ENCODE results near the gene TRNP1.
"Not testable (repeated sequence)": the region's sequence is repeated elsewhere in the genome, so short reads cannot be mapped to it uniquely, and the experiment has no call there.

Gene TRNP1

DNA sequence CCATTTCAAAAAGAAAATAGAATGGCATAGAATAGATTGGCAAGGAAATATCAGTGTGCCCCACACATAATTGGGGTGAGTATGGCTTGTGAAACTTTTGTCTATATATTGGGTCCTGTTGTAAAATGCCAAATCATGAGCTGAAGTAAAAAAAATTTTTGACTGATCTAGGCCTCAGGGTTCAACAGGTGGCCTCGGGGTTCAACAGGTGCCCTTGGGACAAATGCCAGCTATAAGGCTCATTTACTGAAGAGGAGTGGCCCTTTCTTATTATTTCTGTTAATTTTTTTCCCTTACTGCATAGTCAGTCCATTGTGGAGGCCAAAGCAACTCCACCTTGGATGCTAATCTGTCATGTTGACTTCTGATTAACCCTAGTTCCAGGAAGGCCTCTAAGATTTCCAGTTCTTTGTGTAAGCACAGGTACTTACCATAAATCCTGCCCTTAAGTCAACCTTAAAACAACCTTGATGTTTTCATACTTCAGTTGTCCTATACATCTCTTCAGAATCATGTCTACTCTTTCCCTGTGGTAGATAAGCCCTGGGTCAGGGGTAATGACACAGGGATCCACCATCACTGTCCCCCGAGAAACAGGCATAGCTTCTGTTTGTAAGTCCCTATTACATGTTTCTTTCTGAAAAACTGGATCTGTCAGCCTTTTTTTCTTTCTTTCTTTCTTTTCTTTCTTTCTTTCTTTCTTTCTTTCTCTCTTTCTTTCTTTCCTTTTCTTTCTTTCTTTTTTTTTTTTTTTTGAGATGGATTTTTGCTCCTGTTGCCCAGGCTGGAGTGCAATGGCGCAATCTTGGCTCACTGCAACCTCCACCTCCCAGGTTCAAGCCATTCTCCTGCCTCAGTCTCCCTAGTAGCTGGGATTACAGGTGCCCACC, 16.6 kb upstream of the TRNP1 start:
- no peak for DNase-seq

DNA sequence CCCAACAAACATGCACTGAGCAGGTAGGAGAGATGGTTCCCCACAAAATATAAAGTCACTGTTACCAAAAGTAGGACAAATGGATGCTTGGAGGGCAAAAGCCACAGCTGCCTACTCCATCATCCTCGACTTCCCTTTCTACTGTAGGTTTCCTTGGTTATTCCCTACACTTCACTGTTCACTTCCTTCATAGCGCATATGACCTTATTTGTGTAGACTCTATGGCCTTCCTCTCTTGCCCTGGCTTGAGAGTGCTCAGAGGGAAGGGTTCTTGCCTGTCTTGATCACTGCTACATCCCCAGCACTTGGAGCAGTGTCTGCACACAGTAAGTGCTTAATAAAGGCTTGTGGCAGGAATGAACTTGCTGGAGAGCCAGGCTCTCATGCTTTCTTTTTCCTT, 14.6 kb upstream of the TRNP1 start:
- DNase-seq: no peak

DNA sequence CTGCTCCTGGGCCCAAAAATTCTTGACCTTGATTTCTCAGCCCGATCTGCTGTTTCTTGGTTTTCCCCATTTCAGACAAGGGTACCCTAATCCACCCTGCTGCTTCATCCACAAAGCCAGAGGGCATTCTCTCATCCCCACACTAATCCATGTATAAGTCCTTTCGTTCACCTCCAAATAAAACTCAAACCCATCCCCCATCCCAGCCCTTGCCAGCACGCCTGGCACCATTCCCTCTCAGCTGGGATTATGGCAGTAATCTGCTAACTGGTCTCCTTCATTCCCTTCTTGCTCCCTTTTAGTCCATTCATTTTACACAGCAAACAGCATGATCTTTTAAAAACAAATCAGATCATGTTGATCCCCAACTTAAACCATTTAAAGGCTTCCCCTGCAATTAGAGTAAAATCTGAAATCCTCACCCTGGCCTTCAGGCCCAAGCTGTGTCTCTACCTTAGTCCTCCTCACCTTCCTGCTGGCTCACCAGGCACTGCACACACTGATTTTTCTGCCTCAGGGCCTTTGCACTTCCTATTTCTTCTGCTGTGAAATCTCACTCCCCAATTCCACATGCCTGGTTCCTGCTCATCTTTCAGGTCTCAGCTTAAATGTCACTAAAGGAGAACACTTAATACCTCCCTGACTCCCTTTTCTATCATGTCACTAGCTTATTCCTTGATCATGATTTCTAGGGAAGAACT, 12.2 kb upstream of the TRNP1 start:
- no peak for DNase-seq

DNA sequence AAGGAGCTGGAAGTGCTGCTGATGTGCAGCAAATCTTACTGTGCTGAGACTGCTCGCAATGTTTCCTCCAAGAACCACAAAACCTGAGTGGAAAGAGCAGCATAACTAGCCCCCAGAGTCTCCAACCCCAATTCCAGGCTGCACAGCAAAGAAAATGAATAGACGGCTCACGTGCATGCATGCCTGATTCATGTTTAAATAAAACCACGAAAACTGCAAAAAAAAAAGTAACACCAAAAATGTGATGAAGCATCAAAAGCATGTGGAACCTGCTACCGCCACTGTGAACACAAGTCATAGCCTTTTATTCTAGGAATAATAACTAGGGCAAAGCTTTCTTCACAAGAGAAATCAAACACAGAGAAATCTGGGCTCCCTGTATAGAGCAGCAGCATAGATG, 9.6 kb upstream of the TRNP1 start:
- DNase-seq: no peak

DNA sequence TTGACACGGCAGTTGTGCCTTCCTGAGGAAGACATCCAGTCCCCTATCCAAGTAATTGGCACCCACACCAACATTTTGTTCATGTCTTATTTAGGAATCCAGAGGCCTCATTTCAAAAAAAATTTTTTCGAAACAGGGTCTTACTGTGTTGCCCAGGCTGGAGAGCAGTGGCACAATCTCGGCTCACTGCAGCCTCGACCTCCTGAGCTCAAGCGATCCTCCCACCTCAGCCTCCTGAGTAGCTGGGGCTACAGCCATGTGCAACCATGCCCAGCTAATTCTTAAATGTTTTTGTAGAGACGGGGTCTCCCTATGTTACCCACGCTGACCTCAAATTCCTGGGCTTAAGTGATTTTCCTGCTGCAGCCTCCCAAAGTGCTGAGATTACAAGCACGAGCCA, 9.2 kb upstream of the TRNP1 start:
- DNase-seq: no peak

DNA sequence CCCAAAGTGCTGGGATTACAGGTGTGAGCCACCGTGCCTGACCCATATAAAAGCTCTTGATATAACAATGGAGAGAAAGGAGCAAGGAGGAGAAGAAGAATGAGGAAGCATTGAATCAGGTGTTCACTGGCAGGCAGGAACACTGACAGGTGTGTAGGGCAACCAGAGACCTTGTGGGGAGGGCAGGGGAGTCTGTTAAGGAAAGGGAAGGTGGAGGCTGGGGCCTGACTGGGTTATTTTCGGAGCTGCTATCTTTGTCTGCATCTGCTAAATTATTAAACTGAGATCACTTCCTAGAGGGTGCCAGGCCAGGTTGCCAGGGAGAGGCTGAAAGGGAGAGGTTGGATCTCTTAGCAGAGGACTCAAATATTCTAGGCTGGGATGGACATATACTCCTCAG, 6.8 kb upstream of the TRNP1 start:
- DNase-seq: no peak

DNA sequence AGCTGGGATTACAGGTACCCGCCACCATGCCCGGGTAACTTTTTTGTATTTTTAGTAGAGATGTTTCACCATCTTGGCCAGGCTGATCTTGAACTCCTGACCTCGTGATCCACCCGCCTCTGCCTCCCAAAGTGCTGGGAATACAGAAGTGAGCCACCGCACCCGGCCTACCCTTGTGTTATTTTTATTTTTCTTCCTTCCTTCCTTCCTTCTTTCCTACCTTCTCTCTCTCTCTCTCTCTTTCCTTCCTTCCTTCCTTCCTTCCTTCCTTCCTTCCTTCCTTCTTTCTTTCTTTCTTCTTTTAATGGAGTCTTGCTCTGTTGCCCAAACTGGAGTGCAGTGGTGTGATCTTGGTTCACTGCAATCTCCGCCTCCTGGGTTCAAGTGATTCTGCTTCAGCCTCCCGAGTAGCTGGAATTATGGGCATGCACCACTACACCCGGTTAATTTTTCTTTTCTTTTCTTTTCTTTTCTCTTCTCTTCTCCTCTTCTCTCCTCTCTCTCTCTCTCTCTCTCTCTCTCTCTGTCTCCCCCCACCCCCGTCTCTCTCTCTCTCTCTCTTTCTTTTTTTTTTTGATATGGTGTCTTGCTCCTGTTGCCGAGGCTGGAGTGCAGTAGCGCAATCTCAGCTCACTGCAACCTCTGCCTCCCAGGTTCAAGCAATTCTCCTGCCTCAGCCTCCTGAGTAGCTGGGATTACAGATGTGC, 3.9 kb upstream of the TRNP1 start:
- not testable (repeated sequence) for DNase-seq

DNA sequence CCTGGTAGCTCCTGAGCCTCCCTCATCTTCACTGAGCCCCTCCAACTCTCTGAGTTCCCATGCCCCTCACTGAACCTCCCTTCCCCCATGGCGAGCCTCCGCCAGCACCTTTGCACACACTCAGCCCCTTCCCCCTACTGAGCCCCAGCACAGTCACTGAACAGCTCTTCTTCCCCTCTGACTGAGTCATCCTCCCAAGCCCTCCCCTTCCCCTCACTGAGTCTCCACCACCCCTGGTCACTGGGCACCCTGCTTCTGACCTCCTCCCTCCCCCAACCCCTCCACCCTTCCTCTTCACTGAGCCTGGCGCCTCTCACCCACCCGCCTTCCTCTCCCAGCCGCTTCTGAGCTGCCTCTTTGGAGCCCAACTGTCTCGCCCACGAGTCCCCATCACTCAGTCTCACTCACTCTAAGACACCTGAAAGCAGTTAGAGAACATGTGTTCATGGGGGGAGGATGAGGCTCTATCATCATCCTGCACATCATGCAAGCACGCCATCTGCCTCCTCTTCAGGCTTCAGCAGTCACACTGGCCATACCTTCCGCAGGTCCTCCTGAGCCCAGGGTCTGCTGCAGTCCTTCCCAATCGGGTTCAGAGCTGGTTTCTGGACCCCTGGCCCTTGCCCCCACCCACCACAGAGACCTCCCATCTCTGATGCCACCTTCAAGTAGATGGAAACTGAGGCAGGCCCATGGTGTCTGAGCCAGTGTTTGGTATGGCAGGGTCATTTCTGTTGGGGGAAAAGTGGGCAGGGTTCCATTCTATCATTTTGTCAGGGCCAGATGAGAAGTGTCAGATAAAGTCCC, 2.0 kb upstream of the TRNP1 start:
- no peak for DNase-seq

DNA sequence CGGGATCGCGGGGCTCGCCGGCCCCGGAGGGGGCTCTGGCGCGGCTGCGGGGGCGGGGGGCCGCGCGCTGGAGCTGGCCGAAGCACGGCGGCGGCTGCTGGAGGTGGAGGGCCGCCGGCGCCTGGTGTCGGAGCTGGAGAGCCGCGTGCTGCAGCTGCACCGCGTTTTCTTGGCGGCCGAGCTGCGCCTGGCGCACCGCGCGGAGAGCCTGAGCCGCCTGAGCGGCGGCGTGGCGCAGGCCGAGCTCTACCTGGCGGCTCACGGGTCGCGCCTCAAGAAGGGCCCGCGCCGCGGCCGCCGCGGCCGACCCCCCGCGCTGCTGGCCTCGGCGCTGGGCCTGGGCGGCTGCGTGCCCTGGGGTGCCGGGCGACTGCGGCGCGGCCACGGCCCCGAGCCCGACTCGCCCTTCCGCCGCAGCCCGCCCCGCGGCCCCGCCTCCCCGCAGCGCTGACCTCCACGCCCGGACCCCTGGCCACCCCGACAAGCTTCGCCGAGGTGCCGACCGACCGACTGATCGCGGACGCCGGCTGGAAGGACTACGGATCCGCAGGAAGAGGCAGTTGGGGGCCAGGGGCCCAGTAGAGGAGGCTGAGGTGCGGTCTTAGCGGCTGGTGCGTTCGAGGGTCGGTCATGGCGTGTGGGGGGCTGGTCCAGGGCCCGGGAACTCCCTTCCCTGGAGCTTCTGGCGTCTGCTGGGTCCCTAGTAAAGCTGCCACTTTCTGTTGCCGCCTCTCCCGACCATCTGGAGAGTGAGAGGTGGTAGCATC, 711 bp downstream of the TRNP1 start:
- no peak for DNase-seq

DNA sequence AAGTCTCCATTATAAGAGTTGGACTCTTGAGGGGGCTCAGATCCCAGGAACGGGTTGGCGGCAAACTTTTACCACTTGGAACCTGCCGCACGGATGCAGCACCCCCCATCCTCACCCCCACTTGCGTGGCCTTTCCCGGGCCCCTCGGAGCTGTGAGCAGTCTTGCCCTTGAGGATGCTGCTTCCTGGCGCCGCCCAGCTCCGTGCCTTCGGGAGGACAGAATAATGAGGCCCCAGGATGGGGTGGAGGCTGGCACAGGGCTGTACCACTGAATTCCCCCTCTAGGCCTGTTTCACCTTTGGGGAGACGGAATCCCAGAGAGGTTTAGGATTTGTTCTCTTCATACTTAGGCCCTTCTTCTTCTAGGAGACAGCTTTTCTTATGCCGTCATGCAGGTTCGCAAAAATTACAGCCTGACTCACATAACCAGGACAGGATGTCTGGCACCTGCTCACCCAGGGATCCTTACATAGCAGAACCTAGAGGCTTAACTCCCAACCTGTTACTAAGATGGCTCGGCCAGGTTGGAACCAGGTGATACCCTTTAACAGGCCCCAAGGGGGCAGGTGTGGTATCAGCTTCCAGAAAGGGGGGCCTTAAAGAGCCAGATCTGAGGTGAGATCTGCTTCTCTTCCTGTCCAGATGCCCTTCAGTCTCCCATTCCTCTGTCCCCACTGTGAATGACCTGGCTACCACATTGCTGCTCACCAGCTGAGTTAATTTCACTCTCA, 1.5 kb downstream of the TRNP1 start:
- DNase-seq: no peak

DNA sequence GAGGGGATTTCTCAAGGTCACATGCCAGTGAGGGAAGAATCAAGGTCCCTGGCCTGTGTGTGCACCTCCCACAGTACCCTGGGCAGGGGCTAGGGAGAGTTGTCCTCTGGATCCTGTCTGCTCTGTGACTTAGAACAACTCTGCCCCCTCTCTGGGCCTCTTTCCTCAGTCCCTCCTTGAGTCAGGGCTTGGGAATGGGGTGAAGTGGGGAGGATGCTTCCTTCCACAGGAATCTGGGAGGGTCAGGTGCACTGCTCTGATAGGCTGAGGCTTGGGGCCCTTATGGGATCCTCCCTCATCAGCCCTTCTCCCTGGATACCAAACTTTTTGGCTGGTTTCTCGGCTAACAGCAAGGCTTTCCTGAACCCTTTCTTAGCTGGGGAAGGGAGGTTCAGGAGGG, 2.5 kb downstream of the TRNP1 start:
- no peak for DNase-seq

DNA sequence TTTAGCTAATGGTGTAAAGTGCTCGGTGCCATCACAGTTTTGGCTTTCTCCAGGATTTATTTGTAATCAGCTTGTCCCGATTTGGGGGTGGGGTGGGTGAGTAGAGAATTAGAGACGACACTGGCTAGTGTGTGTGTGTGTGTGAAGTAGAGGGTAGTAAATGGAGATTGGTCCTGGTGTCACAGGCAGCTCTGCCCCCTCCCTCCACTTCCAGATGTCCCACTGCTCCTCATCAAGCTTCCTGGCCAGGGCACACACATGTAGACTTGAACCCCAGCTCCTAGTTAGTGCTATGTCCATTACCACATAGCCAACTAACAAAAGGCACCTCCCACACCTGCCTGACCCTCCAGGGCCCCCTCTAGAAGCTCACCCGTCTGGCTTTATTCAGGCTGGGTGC, 3.2 kb downstream of the TRNP1 start:
- DNase-seq: no peak

DNA sequence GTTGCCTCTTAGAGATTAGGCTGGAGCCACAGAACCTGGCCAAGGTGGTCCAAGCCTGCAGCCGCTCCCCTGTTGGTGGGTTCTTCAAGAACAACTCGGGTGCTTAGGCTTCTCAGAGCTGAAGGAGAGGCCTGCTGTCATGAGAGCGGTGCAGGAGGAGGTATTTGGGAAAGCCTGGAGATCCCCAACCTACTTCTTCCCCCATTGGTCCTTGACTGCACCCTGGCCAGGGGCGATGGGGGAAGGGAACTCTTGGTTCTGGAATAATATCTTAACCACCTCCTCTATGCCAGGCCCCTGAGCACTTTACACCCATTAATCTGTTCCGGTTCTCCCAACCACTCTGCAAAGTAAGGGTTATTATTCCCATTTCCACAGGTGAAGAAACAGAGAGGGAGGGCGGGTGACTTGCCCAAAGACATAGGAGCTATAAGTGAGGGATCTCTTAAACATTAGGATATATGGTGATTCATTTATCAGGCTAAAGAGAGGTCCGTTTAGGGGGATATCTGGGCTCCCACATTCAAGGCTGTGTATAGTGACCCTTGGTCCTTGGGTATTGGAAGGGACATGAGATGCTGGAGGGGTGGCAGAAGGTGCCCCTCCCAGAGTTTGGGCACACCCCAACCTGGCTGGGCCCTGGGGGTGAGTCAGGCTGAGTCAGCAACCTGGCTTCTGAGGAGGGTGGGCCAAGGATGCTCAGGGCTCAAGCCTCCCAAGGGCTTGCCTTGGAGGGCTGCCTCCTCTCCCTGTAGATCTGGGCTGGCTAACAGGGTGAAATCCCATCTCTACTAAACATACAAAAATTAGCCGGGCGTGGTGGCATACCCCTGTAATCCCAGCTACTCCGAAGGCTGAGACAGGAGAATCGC, 5.2 kb downstream of the TRNP1 start:
- DNase-seq: no peak

DNA sequence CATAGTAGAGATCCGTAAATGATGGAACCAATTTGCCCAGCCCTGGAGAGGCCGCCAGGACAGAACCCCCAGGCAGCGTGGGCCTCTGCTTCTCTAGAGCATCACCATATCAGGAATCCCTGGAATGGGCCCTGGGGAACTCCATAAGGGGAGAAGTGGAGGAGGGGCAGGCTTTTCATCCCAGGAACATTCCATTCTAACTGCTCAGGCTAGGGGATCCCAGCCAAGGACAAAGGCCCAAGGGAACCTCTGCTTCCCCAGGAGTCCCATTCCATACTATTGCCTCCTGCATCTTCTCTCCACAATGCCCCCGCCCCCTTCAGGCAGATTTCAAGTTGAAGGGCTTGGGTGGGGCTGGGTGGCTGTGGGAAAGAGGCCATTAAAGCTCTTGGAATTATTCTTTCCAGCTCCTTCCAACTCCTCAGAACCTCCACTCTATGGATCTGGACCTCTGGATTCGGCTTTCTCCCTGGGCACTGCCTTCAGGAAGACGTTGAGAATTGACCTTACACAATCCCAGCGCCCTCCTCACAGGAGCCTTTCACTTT, 6.0 kb downstream of the TRNP1 start:
- DNase-seq: peak; percentile 10

DNA sequence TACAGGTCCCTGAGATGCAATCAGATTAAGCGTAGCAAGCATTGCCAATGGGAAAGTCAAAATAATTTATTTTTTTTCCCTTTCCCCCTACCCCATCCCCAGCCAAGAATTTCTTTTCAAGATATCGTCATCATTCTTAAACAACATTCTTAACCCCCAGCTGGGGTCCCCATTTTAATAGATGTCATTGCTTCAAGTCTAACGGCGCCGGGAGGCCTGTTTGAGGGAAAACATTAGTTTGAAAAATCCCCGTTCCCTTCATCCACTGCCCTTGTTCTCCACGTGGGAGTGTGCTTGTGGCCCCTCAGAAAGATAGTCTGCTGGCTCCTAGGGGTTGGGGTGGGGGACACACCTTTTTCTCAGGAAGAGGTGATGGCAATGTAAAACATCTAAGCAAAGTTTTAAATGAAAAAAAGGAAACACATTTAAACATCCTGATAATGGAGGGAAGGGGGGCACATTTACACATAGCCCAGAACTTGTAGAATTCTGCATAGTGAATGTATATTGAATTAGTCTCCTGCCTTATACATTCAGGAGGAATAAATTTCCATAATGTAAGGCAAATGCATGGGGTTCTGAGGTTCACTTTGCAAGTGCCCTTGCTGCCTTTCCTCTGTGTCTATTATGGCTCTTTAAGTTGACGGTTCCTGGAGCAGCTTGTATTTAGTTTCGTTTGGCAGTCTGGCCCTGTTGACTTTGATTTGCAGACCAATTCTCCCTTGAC, 6.8 kb downstream of the TRNP1 start:
- DNase-seq: no peak

DNA sequence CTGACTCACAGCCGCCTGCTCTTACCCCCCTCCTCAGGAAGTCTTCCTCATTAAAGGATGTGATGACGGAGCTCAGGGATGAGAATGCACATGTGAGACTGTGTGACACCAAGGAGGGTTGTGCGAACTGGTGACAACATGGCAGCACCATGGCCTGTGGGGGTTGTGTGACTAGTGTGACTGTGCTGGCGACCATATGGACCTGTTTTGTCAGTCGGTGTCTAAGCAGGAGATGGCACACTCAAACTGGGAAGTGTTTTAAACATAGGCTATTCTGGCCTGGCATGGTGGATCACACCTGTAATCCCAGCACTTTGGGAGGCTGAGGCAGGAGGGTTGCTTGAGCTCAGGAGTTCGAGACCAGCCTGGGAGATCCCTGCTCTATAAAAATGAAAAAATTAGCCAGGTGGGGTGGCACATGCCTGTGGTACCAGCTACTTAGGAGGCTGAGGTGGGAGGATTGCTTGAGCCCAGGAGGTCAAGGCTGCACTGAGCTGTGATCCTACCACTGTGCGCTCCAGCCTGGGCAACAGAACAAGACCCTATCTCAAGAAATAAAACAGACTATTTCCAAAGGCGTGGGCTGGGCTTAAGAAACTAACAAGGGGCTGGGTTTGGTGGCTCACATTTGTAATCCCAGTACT, 7.4 kb downstream of the TRNP1 start:
- DNase-seq: no peak

DNA sequence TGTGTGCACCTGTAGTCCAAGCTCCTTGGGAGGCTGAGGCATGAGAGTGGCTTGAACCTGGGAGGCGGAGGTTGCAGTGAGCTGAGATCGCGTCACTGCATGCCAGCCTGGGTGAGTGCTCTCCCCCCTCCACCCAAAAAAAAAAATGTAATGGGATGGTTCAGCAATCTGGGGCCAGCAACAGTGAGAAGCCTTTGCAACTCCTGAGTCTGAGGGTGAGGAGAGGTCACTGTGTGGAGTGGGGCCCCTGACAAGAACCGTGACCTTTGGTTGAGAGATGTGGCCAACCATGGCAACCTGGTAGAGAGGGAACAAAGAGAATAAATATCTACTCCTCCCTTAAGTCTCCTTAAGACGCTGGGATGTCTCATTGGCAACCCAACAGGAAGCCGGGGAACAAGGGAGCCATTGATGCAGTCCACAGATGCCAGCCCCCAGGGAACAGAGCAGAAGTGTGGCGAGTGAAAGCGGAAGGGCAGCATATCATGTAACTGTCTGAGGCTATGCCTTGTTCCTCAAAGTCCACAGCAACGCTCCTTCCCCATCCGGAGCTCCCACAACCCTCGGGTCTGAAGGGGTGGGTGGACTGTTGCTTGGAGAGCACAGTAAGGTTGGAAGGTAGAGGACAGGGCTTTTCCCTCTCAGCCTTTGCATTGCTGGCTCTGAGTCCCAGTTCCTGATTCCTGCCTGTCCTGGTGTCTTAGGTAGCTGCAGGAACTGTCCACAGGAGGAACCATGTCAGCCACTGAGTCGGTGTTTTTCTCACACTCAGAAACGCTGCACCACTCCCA, 8.3 kb downstream of the TRNP1 start:
- DNase-seq: no peak
